ENCODE measurements around the gene DENND2A.
"Not testable (repeated sequence)": the region's sequence is repeated elsewhere in the genome, so short reads cannot be mapped to it uniquely, and the experiment has no call there.

The DENND2A gene

GRCh38 chr7:140517546-140518369 lies 122.9 kb downstream of the DENND2A start:
- in situ Hi-C loops (cut with MboI; ENCODE audit: low sequenced_read_pairs): no loop called here

- in situ Hi-C loops (cut with MboI; ENCODE audit: low sequenced_read_pairs): no loop called here
These were observed 128.2 kb downstream of the DENND2A start for GRCh38 chr7:140512317-140513000.

GRCh38 chr7:140509789-140510188 lies 130.8 kb downstream of the DENND2A start:
- in situ Hi-C loops (cut with MboI; ENCODE audit: low sequenced_read_pairs): no loop called here

- in situ Hi-C loops (cut with MboI; ENCODE audit: low sequenced_read_pairs): not testable (repeated sequence)
These were observed 133.1 kb downstream of the DENND2A start for GRCh38 chr7:140507556-140507955.

GRCh38 chr7:140506788-140507464 lies 133.7 kb downstream of the DENND2A start:
- in situ Hi-C loops (cut with MboI; ENCODE audit: low sequenced_read_pairs): no loop called here

GRCh38 chr7:140501966-140502365 lies 138.6 kb downstream of the DENND2A start:
- in situ Hi-C loops (cut with MboI; ENCODE audit: low sequenced_read_pairs): no loop called here

- in situ Hi-C loops (cut with MboI; ENCODE audit: low sequenced_read_pairs): not testable (repeated sequence)
These were observed 142.8 kb downstream of the DENND2A start for GRCh38 chr7:140497807-140498206.

- in situ Hi-C loops (cut with MboI; ENCODE audit: low sequenced_read_pairs): no loop called here
These were observed 143.3 kb downstream of the DENND2A start for GRCh38 chr7:140497241-140497769.

GRCh38 chr7:140495514-140496097 lies 145.0 kb downstream of the DENND2A start:
- in situ Hi-C loops (cut with MboI; ENCODE audit: low sequenced_read_pairs): no loop called here

- in situ Hi-C loops (cut with MboI; ENCODE audit: low sequenced_read_pairs): no loop called here
These were observed 145.7 kb downstream of the DENND2A start for GRCh38 chr7:140494867-140495266.

- in situ Hi-C loops (cut with MboI; ENCODE audit: low sequenced_read_pairs): no loop called here
These were observed 151.6 kb downstream of the DENND2A start for GRCh38 chr7:140489026-140489359.

- in situ Hi-C loops (cut with MboI; ENCODE audit: low sequenced_read_pairs): no loop called here
These were observed 154.9 kb downstream of the DENND2A start for GRCh38 chr7:140485500-140486265.

- in situ Hi-C loops (cut with MboI; ENCODE audit: low sequenced_read_pairs): no loop called here
These were observed 155.6 kb downstream of the DENND2A start for GRCh38 chr7:140484951-140485499.

GRCh38 chr7:140484479-140484878 lies 156.1 kb downstream of the DENND2A start:
- in situ Hi-C loops (cut with MboI; ENCODE audit: low sequenced_read_pairs): no loop called here

GRCh38 chr7:140479739-140480084 lies 160.9 kb downstream of the DENND2A start:
- in situ Hi-C loops (cut with MboI; ENCODE audit: low sequenced_read_pairs): no loop called here

- in situ Hi-C loops (cut with MboI; ENCODE audit: low sequenced_read_pairs): no loop called here
These were observed 161.4 kb downstream of the DENND2A start, which contains the start of gene MKRN1 for GRCh38 chr7:140479062-140479738. MKRN1 (minus strand) TSS chr7:140479505; CDS start chr7:140479344, 161 bp downstream.

GRCh38 chr7:140478246-140479061 lies 162.2 kb downstream of the DENND2A start:
- in situ Hi-C loops (cut with MboI; ENCODE audit: low sequenced_read_pairs): no loop called here

GRCh38 chr7:140476698-140477261 lies 163.8 kb downstream of the DENND2A start:
- in situ Hi-C loops (cut with MboI; ENCODE audit: low sequenced_read_pairs): no loop called here
